Endothelial cell of hepatic sinusoid (primary cell): Measurements from ENCODE around the gene STPG1.

ENCODE experiments used
- in situ Hi-C: cut with HindIII; loops from 2 replicates; pipeline ENCODE4 v1.10.0; 2017; ENCODE audit warnings: low sequenced_read_pairs

Gene STPG1

GRCh38 chr1:24374891-24375786, 38.4 kb downstream of the STPG1 start:
- in situ Hi-C loops: no loop called here

GRCh38 chr1:24373710-24374109, 39.9 kb downstream of the STPG1 start:
- in situ Hi-C loops: no loop called here

- in situ Hi-C loops: no loop called here
Observed at GRCh38 chr1:24373044-24373443, 40.5 kb downstream of the STPG1 start.

- in situ Hi-C loops: no loop called here
Observed at GRCh38 chr1:24369801-24370200, 43.8 kb downstream of the STPG1 start.

GRCh38 chr1:24369199-24369598, 44.4 kb downstream of the STPG1 start:
- in situ Hi-C loops: no loop called here

GRCh38 chr1:24366707-24367106, 46.9 kb downstream of the STPG1 start:
- in situ Hi-C loops: no loop called here

- in situ Hi-C loops: no loop called here
Observed at GRCh38 chr1:24364975-24365678, 48.5 kb downstream of the STPG1 start.

- in situ Hi-C loops: no loop called here
Observed at GRCh38 chr1:24364605-24364974, 49.0 kb downstream of the STPG1 start.

GRCh38 chr1:24363994-24364393, 49.6 kb downstream of the STPG1 start:
- in situ Hi-C loops: no loop called here

GRCh38 chr1:24362982-24363614, 50.5 kb downstream of the STPG1 start:
- in situ Hi-C loops: no loop called here

GRCh38 chr1:24362396-24362795, 51.2 kb downstream of the STPG1 start:
- in situ Hi-C loops: no loop called here

GRCh38 chr1:24361811-24362210, 51.8 kb downstream of the STPG1 start:
- in situ Hi-C loops: no loop called here

GRCh38 chr1:24360681-24361080, 52.9 kb downstream of the STPG1 start:
- in situ Hi-C loops: no loop called here

GRCh38 chr1:24357038-24357437, 56.5 kb downstream of the STPG1 start:
- in situ Hi-C loops: no loop called here

GRCh38 chr1:24355466-24355865, 58.1 kb downstream of the STPG1 start:
- in situ Hi-C loops: no loop called here

GRCh38 chr1:24353292-24353891, 60.2 kb downstream of the STPG1 start:
- in situ Hi-C loops: no loop called here

- in situ Hi-C loops: no loop called here
Observed at GRCh38 chr1:24351918-24352627, 61.5 kb downstream of the STPG1 start.

GRCh38 chr1:24351247-24351646, 62.3 kb downstream of the STPG1 start:
- in situ Hi-C loops: no loop called here

GRCh38 chr1:24349891-24350290, 63.7 kb downstream of the STPG1 start:
- in situ Hi-C loops: no loop called here

GRCh38 chr1:24348196-24348595, 65.4 kb downstream of the STPG1 start:
- in situ Hi-C loops: no loop called here
